IPS-11a (cell line): ENCODE measurements around the gene PAN2.
"Not testable (repeated sequence)": the region's sequence is repeated elsewhere in the genome, so short reads cannot be mapped to it uniquely, and the experiment has no call there.

Experiments
- H3K4me3 ChIP-seq: one replicate; pipeline ENCODE4 v1.5.1; 2013; ENCODE audit warnings: low read depth, low read length, control low read depth

Gene PAN2

GRCh38 chr12:56347255-56347654 lies 13.5 kb upstream of the PAN2 start:
- H3K4me3 ChIP-seq, result not testable (repeated sequence)

- no peak overlapping the region for H3K4me3 ChIP-seq
Observed at GRCh38 chr12:56346675-56347074, 12.9 kb upstream of the PAN2 start.

- H3K4me3 ChIP-seq, result not testable (repeated sequence)
Observed at GRCh38 chr12:56342290-56342689, 8.5 kb upstream of the PAN2 start.

- no peak overlapping the region for H3K4me3 ChIP-seq
Observed at GRCh38 chr12:56341616-56342015, 7.8 kb upstream of the PAN2 start.

GRCh38 chr12:56339158-56339422 lies 5.3 kb upstream of the PAN2 start:
- no peak overlapping the region for H3K4me3 ChIP-seq

GRCh38 chr12:56338308-56339157 lies 4.7 kb upstream of the PAN2 start, which contains the start of gene IL23A:
Gene IL23A, plus strand, starts transcription at chr12:56338884. Its CDS starts 161 bp downstream, at chr12:56339045.
- H3K4me3 ChIP-seq, result no peak within 1 kb of the TSS

GRCh38 chr12:56337753-56338251 lies 4.0 kb upstream of the PAN2 start:
- H3K4me3 ChIP-seq, result no peak overlapping the region

GRCh38 chr12:56336361-56337167 lies 2.8 kb upstream of the PAN2 start:
- no peak overlapping the region for H3K4me3 ChIP-seq

GRCh38 chr12:56335527-56335926 lies 1.7 kb upstream of the PAN2 start:
- not testable (repeated sequence) for H3K4me3 ChIP-seq

- H3K4me3 ChIP-seq, result peak overlapping the region; percentile 79
Observed at GRCh38 chr12:56334490-56334793, 642 bp upstream of the PAN2 start.

- peak overlapping the region; percentile 79 for H3K4me3 ChIP-seq
Observed at GRCh38 chr12:56333197-56333678, 562 bp downstream of the PAN2 start.

GRCh38 chr12:56332512-56333196 lies 1.1 kb downstream of the PAN2 start:
- H3K4me3 ChIP-seq, result no peak overlapping the region

GRCh38 chr12:56330936-56331490 lies 2.8 kb downstream of the PAN2 start:
- no peak overlapping the region for H3K4me3 ChIP-seq

- H3K4me3 ChIP-seq, result no peak overlapping the region
Observed at GRCh38 chr12:56326533-56326932, 7.3 kb downstream of the PAN2 start.

- H3K4me3 ChIP-seq, result no peak overlapping the region
Observed at GRCh38 chr12:56326126-56326525, 7.7 kb downstream of the PAN2 start.

GRCh38 chr12:56324206-56324605 lies 9.6 kb downstream of the PAN2 start:
- H3K4me3 ChIP-seq, result no peak overlapping the region

GRCh38 chr12:56321610-56322009 lies 12.2 kb downstream of the PAN2 start:
- H3K4me3 ChIP-seq, result not testable (repeated sequence)

- no peak overlapping the region for H3K4me3 ChIP-seq
Observed at GRCh38 chr12:56321027-56321426, 12.8 kb downstream of the PAN2 start.

- H3K4me3 ChIP-seq, result no peak overlapping the region
Observed at GRCh38 chr12:56317675-56318074, 16.1 kb downstream of the PAN2 start.

- H3K4me3 ChIP-seq, result peak within 1 kb of the TSS; percentile 100
Observed at GRCh38 chr12:56315622-56316473, 18.0 kb downstream of the PAN2 start, which contains the start of gene CNPY2. Gene CNPY2, minus strand, starts transcription at chr12:56315988. Its CDS starts 771 bp downstream, at chr12:56315217.
